Measurements from ENCODE around the gene JADE1.
A peak's percentile ranks its signal among the peaks of the same experiment; 100 is the strongest.

Gene JADE1

GRCh38 chr4:128859887-128860677, 50.6 kb downstream of the JADE1 start:
- TF ChIP-seq, protein P1, sequence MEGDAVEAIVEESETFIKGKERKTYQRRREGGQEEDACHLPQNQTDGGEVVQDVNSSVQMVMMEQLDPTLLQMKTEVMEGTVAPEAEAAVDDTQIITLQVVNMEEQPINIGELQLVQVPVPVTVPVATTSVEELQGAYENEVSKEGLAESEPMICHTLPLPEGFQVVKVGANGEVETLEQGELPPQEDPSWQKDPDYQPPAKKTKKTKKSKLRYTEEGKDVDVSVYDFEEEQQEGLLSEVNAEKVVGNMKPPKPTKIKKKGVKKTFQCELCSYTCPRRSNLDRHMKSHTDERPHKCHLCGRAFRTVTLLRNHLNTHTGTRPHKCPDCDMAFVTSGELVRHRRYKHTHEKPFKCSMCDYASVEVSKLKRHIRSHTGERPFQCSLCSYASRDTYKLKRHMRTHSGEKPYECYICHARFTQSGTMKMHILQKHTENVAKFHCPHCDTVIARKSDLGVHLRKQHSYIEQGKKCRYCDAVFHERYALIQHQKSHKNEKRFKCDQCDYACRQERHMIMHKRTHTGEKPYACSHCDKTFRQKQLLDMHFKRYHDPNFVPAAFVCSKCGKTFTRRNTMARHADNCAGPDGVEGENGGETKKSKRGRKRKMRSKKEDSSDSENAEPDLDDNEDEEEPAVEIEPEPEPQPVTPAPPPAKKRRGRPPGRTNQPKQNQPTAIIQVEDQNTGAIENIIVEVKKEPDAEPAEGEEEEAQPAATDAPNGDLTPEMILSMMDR (IDR thresholded peaks at IDR 0.05; ENCODE audit: insufficient read depth, low read length, missing control alignments) = no peak
- ChIA-PET CTCF (interaction anchor here (1.0 kb wide), 2 partner anchors 285 to 293 kb away, joined by 4 read pairs; no protein-coding TSS in a partner anchor), POLR2A (interaction anchor here (1.1 to 2.7 kb wide), 2 partner anchors 37 to 47 kb away, joined by 4 to 8 read pairs; no protein-coding TSS in a partner anchor)
- no peak overlapping the region for H3K4me3 ChIP-seq (ENCODE audit: low read depth, low read length)
- no peak for DNase-seq (ENCODE audit: low read depth, low spot score)

- CTCF ChIA-PET = interaction anchor here (0.8 to 3.0 kb wide), 23 partner anchors 8 to 751 kb away, joined by 3 to 31 read pairs (median 8); no protein-coding TSS in a partner anchor
- POLR2A ChIA-PET = no interaction called here
- no peak overlapping the region for H3K4me3 ChIP-seq (ENCODE audit: low read depth, low read length)
- TF ChIP-seq, protein P1 (IDR thresholded peaks at IDR 0.05; ENCODE audit: insufficient read depth, low read length, missing control alignments) = no peak
- no peak for DNase-seq (ENCODE audit: low read depth, low spot score)
Observed at GRCh38 chr4:128861856-128862518, 52.5 kb downstream of the JADE1 start.

DNA sequence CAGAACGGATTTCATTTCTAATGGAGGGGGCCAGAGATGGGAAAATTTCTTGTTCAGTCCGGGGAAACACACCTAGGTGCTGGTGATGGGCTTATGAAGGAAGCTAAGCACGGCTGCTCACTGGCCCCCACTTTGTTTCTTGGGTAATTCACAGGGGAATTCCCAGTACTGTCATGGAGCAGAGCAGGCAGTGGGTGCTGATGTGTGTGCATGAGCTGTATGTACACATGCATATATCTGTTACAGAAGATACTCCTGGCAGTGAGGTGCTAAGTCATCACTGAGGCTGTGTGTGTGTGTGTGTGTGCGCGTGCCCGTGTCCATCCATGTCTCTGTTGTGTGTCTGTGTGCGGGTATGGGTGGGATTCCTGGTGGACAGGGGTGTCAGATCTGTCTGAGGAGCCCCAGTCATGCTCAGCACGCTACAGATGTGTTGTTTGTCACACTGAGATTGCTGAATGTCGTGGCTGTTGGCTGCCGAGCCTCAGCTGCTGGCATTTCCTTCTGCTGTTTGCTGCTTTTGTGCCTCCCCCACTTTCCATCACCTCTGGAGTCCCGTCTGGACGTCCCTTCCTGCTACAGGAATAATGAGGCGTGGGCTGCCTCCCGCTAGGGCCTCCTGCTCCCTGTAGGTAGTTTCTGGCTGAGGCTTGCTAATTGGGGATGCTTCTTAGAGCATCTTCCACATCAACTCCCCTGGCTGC, 53.3 kb downstream of the JADE1 start:
- DNase-seq (ENCODE audit: low read depth, low spot score) = no peak
- ChIA-PET POLR2A (no interaction called here), CTCF (interaction anchor here (0.6 to 3.0 kb wide), 49 partner anchors 9 to 752 kb away, joined by 3 to 31 read pairs (median 5); no protein-coding TSS in a partner anchor)
- TF ChIP-seq, protein P1 (IDR thresholded peaks at IDR 0.05; ENCODE audit: insufficient read depth, low read length, missing control alignments) = no peak
- no peak overlapping the region for H3K4me3 ChIP-seq (ENCODE audit: low read depth, low read length)

GRCh38 chr4:128863312-128864075, 54.0 kb downstream of the JADE1 start:
- ChIA-PET CTCF (interaction anchor here (0.6 to 3.0 kb wide), 55 partner anchors 8 to 752 kb away, joined by 3 to 31 read pairs (median 4); no protein-coding TSS in a partner anchor), POLR2A (no interaction called here)
- no peak overlapping the region for H3K4me3 ChIP-seq (ENCODE audit: low read depth, low read length)
- DNase-seq (ENCODE audit: low read depth, low spot score) = no peak
- TF ChIP-seq, protein P1 (IDR thresholded peaks at IDR 0.05; ENCODE audit: insufficient read depth, low read length, missing control alignments) = peak; percentile 77

DNA sequence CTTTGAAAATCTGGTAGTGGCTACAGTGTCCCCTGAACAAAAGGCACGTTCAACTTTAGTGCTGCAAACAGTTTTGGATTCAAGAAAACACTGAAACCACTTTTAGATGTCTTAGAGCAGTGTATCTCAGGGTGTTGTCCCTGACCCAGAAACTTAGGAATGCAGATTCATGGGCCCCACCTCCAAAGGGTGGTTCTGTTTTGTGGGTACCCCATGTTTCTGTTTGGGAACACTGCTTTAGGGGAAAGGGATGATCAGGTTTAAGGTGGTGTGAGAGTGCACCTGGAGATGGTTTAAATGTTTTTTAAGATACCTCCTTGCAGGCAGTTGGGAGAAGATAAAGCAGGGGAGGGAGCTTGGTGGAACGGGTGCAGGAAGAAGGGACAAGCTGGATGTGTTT, 55.6 kb downstream of the JADE1 start:
- CTCF ChIA-PET = interaction anchor here (0.9 to 1.5 kb wide), 3 partner anchors 26 to 582 kb away, joined by 3 read pairs; no protein-coding TSS in a partner anchor

More for the DNA sequence above, 55.6 kb downstream of the JADE1 start:
- POLR2A ChIA-PET = no interaction called here
- H3K4me3 ChIP-seq (ENCODE audit: low read depth, low read length) = no peak overlapping the region
- TF ChIP-seq, protein P1 (IDR thresholded peaks at IDR 0.05; ENCODE audit: insufficient read depth, low read length, missing control alignments) = no peak
- DNase-seq (ENCODE audit: low read depth, low spot score) = no peak

Measured in AG04449 (cell line).